22Rv1 (cell line): ENCODE data around the gene RAET1G.

Experiments
- CTCF ChIP-seq: fragments of 450-650 bp; IDR thresholded peaks from 2 replicates; pipeline ENCODE4 v1.5.1; 2017; ENCODE audit warnings: mild to moderate bottlenecking
- ZFX ChIP-seq: fragments of 450-650 bp; IDR thresholded peaks from 2 replicates; pipeline ENCODE4 v1.6.1; 2017; ENCODE audit warnings: antibody characterized with exemption, borderline replicate concordance

- TF ChIP-seq CTCF, result no peak
- TF ChIP-seq ZFX, result no peak
Observed at GRCh38 chr6:149940672-149940982, 17.7 kb upstream of the RAET1G start.
